ENCODE results near the gene AFG1L.

- TF ChIP-seq CTCF (conservative IDR thresholded peaks at IDR 0.05) (no peak), ZFX (IDR thresholded peaks at IDR 0.05) (no peak)
These were observed 49.0 kb downstream of the AFG1L start for GRCh38 chr6:108343894-108344293.

Measured in C4-2B (cell line).